PFSK-1 (cell line): Measurements from ENCODE around the gene PLOD3.

Source experiments
- FOXP2 ChIP-seq: optimal IDR thresholded peaks from 2 replicates; pipeline ENCODE3; 2011; ENCODE audit warnings: borderline replicate concordance, control low read depth, inconsistent platforms; ENCODE audit not compliant: insufficient read depth; ENCODE audit errors: extremely low read length, extremely low read depth
- POLR2AphosphoS5 ChIP-seq: IDR thresholded peaks from 2 replicates; pipeline ENCODE4 v1.6.1; 2012; ENCODE audit warnings: low read depth, mild to moderate bottlenecking, control low read depth, low read length, moderate library complexity
- REST ChIP-seq, 2 experiments: IDR thresholded peaks; 2 replicates each; pipeline versions ENCODE4 v1.6.1 to v1.8.0; 2011 to 2012; ENCODE audit warnings: low read depth in 2 of 2, low read length in 2 of 2, control low read depth in 1 of 2, inconsistent platforms in 1 of 2, mild to moderate bottlenecking in 1 of 2, moderate library complexity in 1 of 2; ENCODE audit not compliant: insufficient read depth in 1 of 2
- SIN3A ChIP-seq: IDR thresholded peaks from 2 replicates; pipeline ENCODE4 v1.6.1; 2012; ENCODE audit warnings: mild to moderate bottlenecking, low read length, moderate library complexity, borderline replicate concordance; ENCODE audit not compliant: insufficient read depth
- TAF1 ChIP-seq: IDR thresholded peaks from 2 replicates; pipeline ENCODE4 v1.6.1; 2012; ENCODE audit warnings: low read length, control low read depth, borderline replicate concordance; ENCODE audit not compliant: insufficient read depth

Gene PLOD3

GRCh38 chr7:101251871-101252659 lies 34.7 kb upstream of the PLOD3 start:
- no peak for TF ChIP-seq FOXP2
- peak; percentile 52; the same call in 1 of the 2 replicates for TF ChIP-seq TAF1
- TF ChIP-seq SIN3A = peak; percentile 73; the same call in 1 of the 2 replicates
- TF ChIP-seq POLR2AphosphoS5 = peak; percentile 68
- TF ChIP-seq REST (IDR thresholded peaks at IDR 0.05; ENCODE audit: insufficient read depth in 1 of 2, low read depth in 2 of 2, low read length in 2 of 2) = no peak

GRCh38 chr7:101250324-101250723 lies 32.9 kb upstream of the PLOD3 start:
- TF ChIP-seq POLR2AphosphoS5 = no peak
- TF ChIP-seq SIN3A = no peak
- TF ChIP-seq FOXP2 = no peak
- no peak for TF ChIP-seq REST (IDR thresholded peaks at IDR 0.05; ENCODE audit: insufficient read depth in 1 of 2, low read depth in 2 of 2, low read length in 2 of 2)

- TF ChIP-seq SIN3A = no peak
- TF ChIP-seq REST (IDR thresholded peaks at IDR 0.05; ENCODE audit: insufficient read depth in 1 of 2, low read depth in 2 of 2, low read length in 2 of 2) = no peak
- no peak for TF ChIP-seq POLR2AphosphoS5
- TF ChIP-seq FOXP2 = no peak
- no peak for TF ChIP-seq TAF1
Observed at GRCh38 chr7:101248276-101248675, 30.9 kb upstream of the PLOD3 start.

- TF ChIP-seq REST (IDR thresholded peaks at IDR 0.05; ENCODE audit: insufficient read depth in 1 of 2, low read depth in 2 of 2, low read length in 2 of 2) (no peak), TAF1 (no peak), SIN3A (no peak), FOXP2 (no peak), POLR2AphosphoS5 (no peak; the same call in 1 of the 2 replicates)
Observed at GRCh38 chr7:101245147-101245668, 27.8 kb upstream of the PLOD3 start.
